AML-193 (cell line): ENCODE data around the gene RSPH10B2.
"Not testable (repeated sequence)": the region's sequence is repeated elsewhere in the genome, so short reads cannot be mapped to it uniquely, and the experiment has no call there.

Experiments used
- DNase-seq, 2 experiments: peaks; one replicate each; lab custom pipeline; 2025; lab: John Stamatoyannopoulos, UW

The RSPH10B2 gene

DNA sequence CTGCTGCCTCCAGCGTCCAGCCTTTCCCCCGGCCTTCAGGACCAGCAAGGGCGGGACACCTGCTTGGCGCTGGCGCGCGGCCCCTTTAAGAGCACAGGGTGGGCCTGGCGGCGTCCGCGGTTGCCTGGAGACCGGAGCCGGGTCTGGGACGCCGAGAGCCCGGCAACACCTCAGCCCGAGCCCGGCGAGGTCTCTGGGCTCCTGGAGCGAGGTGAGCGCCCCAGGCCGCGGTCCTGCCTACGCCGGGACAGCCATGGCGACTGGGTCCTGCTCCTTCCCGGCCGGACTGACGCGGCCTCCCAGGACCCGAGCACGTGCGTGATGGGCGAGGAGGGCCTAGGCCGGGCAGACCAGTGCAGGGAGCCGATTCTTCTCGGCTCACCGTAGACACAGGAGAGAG lies at the start of gene RSPH10B2:
RSPH10B2 (plus strand) TSS at position 140 of the 400 bp plus-strand sequence. CDS start 3,575 bp downstream, outside the sequence.
- DNase-seq = not testable (repeated sequence)

DNA sequence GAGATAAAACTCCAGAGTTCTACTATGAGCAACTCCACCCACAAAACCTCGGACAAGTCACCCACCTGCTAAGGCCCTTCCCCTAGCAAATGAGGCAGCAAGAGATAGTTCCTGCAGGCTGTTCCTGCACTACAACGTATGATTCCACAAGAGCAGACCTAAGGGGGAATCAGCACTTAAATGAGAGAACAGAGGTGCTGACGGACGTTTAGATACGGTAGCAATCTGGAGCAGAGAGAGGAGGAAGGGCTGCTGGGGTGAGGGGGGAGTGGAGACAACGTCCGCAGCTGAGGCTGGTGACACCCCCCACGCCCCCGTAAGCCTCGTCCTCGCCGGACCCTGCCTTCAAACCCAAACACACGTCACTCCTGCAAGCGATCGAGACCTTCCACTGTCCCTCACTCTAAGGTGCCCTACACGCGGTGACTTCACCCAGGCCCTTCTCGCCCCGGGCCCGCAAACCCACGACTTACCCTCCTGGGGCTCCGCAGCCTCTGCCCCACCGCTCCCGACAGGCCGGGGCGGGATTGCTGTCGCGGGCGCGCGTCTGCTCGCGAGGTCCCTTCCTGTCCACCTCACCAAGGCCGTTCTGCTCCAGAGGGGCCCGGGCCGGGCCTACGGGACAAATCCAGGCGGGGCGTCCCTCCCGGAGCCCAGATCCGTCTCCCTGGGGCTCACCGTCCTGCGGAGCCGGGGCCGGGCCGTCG lies 47.8 kb upstream of the RSPH10B2 start:
- DNase-seq = peak in 1 of 2 experiments; percentile 8

DNA sequence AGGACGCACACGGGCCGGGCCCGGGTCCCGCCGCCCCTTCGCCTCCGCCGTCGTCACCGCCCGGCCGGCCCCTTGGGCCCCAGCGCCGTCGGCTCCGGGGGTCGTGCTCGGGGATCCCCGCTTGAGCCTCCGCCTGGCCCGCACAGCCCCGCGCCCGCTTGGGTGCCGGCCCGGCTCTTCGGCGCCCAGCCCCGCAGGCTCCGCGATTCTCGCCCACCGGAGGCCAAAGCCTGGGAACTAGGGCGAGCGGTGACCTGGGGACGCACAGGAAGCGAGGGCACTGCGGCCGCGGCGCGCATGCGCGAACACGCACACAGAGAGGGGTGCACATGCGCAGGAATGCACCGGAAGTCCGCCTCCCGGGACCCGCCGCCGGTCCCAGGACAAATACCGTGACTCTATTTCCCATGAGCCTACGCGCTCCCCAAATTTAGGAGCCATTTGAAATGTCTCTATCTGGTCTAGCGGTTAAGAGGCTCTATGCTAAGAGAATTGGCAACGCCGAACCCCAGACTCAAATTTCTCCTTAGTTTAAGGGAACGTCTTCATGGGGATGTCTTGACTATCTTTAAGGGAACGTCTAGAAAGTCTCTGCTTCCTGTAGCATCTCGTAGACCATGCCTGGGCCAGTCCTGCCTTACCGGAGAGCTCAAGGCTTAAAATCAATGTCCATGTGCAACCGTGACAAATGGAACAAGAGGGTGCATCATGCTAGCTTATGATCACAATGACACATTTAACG lies 47.1 kb upstream of the RSPH10B2 start, which contains the start of gene ZNF12:
ZNF12 (minus strand) TSS at position 282 of the 742 bp plus-strand sequence. CDS start 1,774 bp downstream, outside the sequence.
- peak; percentile 83 to 86 for DNase-seq

DNA sequence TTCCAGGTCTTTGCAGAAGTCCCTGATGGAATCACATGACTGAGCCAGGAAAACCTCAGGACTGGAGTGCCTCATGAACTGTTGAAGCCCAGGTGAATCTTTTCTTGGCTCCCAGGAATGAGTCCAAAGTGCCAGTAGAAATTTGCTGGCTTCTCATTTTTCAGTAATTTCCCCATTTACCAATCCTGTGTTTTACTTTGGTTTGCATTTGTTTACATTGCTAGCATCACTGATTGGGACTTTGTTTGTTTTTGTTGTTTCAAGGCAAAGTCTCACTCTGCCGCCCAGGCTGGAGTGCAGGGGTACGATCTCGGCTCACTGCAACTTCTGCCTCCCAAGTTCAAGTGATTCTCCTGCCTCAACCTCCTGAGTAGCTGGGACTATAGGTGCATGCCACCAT lies 45.6 kb upstream of the RSPH10B2 start:
- no peak for DNase-seq

DNA sequence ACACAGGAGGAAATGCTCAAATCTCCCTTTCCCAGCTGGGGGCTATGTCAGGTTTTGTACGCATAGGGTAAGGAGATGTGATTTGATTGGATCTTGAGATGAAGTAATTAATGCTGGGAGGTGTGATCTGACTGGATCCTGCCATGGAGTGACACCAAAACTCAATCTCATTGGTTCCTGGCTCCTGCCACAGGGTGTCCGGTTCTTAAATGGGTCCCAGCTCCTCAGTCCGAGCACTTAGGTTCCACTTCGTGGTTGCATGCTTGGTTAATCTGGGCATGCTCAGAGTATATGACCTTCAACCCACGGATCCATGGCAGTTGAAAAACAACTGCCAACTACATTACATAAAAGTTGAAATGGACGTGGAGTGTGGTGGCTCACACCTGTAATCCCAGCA lies 44.1 kb upstream of the RSPH10B2 start:
- no peak for DNase-seq

DNA sequence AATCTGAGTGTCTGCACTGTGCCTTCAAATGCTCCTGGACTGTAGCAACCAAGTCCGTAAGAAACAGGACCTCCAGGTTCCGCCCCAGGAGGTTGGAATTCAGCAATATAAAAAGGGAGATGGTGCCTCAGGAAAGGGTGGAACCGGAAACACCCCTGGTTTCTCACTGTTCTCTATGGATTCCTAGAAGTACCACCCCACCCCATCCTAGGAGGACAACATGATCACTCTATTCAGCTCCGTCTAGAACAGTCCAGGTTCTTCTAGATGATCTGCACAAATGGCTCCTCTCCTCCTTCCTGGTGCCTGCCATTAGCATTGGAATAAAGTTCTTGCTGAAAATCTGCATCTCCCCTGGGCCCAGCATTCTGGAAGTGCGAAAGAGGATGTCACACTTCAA lies 39.5 kb upstream of the RSPH10B2 start:
- no peak for DNase-seq

DNA sequence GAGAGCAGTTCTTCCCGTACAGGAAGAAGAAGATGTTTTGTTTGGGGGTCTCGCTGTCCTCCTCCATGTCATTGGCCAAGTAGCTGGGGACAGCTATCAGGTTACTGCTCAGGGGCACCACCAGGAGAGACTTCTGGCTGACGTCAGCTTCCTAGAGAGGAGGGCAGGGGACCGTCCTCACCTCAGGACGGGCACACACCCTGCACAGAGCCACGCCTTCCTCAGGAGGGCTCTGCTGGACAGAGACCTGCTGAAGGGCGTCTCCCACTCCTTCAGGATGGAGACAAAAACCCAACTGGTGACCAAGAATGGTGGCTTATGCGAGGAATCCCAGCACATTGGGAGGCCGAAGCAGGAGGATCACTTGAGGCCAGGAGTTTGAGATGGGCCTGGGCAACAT lies 38.0 kb upstream of the RSPH10B2 start:
- DNase-seq = not testable (repeated sequence)

DNA sequence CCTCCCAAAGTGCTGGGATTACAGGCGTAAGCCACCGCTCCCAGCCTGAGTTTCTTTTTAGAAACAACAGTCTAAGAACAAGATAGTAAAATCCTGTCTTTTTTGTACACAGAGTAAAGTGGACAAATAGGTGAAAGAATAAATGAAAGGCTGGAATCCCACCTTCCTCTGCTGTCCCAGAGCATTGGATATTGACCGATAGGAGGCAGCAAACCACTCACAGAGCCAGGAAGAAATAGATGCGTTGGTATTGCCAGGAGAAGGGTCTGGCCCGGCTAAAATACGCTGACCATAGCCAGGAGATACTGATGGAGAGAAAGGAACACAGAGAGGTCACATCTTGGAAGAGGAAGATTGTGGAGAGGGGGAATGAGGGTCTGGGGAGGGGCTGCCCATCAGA lies 35.8 kb upstream of the RSPH10B2 start:
- DNase-seq = no peak

DNA sequence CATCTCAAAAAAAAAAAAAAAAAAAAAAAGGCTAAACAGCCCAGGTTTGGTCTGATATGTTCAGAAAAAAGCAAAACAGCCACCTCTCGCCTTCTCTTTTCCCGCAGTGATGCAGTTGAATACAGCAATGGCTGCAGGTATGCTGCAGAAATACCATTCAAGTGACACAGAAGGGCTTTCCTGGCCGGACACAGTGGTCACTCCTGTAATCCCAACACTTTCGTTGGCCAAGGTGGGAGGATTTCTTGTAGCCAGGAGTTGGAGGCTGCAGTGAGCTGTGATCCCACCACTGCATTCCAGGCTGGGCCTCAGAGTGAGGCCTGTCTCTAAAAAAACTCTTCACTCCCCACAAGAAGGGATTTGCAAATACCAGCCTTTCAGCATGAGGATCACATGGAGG lies 29.6 kb upstream of the RSPH10B2 start:
- not testable (repeated sequence) for DNase-seq

DNA sequence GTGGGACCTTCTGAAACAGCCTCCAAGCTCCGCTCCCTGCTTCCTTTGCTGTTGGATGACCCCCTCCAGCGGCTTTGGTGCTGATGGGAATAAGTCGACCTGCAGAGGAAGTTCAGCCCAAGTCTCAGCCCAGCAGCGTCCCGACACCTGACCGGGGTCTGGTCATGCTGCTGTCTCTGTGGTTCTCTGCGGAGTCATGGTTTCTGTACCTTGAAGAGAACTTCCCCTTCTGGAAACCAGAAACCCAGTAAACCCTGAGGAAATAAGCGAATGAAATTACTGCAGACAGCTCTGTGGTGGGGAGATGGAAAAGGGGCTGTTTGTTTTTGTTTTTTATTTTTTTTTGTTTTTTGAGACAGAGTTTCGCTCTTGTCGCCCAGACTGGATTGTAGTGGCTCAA lies 28.9 kb upstream of the RSPH10B2 start:
- DNase-seq = peak; percentile 42 to 47

DNA sequence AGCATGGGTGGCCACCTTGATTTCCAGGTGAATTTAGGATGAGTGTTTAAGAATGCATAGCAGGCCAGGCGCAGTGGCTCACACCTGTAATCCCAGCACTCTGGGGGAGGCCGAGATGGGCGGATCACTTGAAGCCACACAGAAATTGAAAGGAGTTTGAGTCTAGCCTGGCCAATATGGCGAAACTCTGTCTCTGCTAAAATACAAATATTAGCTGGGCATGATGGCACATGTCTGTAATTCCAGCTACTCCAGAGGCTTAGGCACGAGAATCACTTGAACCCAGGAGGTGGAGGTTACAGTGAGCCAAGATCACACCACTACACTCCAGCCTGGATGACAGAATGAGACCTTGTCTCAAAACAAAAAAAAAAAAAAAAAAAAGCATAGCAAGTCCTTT lies 27.6 kb upstream of the RSPH10B2 start:
- not testable (repeated sequence) for DNase-seq

DNA sequence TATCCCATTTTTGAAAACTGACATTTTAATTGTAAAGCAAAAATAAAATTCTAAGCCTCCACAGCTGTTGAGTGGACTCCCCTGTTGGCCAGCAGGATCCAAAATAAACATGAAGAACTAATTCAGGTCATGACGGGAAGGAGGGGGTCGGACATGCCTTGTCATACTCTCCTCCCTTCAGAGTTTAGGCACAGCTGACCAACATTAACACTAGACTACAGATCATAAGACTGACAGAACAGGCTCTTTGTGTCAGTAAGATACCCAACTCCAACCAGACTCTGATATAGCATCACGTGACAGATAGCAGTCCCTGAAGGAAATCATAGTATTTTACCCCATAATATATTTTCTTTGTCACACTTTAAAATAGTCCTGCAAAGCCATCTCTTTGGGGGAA lies 26.2 kb upstream of the RSPH10B2 start:
- no peak for DNase-seq

DNA sequence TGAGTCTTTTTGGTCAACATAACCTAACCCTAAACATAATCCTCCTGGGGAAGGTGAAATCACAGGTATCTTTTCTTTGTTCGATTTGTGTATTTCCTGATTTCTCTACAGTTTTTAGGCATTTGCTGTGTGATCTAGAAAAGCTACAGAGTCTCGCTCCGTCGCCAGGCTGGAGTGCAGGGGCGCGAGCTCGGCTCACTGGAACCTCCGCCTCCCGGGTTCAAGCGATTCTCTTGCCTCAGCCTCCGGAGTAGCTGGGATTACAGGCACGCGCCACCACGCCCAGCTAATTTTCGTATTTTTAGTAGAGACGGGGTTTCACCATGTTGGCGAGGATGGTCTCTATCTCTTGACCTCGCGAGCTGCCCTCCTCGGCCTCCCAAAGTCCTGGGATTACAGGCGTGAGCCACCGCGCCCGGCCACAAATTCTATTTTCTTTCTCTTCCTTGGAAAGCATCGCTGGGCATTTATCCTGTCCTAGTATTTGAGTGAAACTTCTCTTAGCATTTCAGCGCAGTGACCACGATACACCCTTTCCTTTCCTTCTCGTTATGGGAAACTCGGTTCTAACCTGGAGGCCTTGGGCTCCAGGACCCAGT lies 24.9 kb upstream of the RSPH10B2 start:
- not testable (repeated sequence) for DNase-seq

DNA sequence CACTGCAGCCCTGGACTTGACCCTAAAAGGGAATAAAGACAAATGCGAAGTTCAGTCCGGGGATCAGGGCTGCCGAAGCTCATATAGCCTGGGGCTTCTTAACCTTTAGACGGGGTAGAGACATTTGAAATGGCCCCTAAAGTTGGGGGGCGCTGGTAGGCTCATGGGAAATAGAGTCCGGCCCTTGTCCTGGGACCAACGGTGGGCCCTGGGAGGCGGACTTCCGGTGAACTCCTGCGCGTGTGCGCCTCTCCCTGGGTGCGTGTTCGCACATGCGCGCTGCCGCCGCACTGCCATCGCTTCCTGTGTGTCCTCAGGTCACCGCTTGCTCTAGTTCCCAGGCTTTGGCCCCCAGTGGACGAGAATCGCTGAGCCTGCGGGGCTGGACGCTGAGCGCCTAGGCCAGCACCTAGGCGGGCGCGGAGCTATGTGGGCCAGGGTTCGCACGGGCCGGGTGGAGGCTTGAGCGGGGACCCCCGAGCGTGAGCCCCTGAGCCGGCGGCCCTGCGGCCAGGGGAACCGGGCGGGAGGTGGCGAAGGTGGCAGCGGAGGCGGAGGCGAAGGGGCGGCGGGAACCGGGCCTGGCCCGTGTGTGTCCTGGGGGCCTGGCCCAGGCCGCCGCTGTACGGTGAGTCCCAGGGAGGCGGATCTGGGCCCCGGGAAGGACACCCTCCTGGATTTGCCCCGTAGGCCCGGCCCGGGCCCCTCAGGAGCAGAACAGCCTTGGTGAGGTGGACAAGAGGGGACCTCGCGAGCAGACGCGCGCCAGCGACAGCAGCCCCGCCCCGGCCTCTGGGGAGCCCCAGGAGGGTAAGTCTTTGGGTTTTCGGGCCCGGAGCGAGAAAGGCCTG lies 24.2 kb upstream of the RSPH10B2 start:
- DNase-seq = peak; percentile 79 to 82

DNA sequence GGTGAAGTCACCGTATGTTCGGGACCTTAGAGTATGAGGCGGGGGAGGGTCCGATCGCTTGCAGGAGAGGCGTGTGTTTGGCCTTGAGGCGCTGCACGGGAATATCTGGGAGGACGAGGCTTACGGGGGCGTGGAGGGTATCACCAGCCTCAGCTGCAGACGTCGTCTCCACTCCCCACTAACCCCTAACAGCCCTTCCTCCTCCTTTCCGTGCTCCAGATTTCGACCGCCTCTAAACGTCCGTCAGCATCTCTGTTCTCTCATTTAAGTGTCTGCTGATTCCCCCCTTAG lies 23.6 kb upstream of the RSPH10B2 start:
- DNase-seq = no peak

DNA sequence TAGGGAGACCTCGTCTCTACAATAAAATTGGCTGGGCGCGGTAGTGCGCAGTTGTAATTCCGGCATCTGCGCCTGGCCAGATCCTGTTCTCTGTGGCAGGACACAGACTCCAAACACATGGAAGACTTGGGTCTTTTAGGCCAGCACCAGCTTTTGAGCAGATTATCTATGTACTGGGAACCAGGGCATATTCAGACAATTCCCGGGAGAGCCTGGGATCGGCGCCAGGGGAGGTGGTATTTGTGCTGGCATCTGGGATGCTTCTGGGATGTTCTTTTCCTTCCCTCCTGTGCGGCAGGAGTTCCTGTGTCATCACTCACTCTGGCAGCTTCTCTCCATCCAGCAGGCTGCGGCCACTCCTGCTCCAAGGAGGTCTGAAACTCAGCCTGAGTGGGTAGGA lies 15.5 kb upstream of the RSPH10B2 start:
- DNase-seq = not testable (repeated sequence)

DNA sequence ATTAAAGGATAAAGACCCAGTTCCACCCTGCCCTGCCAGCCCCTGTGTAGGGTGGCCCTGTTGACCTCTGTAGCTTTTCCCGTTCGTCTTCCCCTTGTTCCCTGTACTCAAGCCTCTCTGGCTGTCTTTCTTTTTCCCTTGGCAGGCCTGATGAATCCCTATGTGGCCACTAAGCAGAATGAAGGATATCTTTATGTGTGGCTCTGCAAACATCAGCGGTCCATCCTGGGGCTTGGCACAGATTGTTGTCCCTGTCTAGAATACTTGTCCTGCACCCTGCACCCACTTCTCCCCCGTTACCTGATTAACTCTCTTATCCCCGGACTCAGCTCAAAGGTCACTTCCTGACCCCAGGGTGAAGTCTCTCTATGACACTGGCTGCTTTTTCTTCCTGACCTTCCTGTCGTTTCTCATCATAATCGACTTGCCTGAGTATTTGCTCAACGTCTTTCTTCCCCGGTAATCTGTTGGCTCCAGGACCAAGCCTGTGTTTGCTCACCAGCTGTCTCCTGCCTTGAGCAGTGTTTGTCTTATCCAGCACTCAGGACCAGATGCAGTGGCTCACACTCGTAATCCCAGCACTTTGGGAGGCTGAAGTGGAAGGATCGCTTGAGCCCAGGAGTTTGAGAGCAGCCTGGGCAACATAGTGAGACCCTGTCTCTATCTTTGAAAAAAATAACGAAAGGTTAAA lies 9.3 kb upstream of the RSPH10B2 start:
- DNase-seq = not testable (repeated sequence)

DNA sequence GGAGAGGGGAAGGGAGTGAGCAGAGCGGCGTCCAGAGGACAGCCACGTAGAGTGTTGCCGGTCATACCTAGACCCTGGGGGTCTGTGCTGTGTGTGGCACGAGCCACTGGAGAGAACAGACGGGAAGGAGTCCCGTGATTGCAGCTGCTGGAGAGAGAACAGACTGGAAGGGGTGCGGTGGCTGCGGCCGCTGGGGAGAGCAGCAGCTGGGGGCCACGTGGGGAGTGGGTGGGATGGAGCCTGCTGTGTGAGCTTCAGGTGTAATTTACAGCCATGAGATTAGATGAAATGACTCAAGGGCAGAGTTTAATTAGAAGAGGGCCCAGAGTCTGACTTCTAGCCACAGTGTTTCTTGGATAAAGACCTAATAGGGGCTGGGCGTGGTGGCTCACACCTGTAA lies 4.6 kb upstream of the RSPH10B2 start:
- not testable (repeated sequence) for DNase-seq

DNA sequence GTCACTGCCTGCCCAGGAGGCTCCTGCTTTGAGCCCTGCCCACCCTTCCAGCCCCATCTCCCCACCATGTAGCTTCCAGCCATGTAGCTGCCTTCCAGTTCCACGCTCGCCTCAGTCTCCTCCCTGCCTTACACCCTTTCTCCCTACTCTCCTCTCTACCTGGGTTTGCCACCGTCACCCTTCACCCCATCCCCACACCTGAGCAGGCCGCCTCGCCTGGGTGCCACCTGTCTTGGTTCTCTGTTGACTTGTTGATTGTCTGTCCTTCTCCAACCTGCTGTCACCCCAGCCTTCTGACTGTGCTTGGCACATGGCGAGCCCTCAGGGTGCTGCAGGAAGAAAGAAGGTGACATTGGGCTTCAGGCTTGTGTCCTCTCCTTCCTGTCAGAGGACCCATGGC lies 3.7 kb upstream of the RSPH10B2 start:
- DNase-seq = not testable (repeated sequence)

DNA sequence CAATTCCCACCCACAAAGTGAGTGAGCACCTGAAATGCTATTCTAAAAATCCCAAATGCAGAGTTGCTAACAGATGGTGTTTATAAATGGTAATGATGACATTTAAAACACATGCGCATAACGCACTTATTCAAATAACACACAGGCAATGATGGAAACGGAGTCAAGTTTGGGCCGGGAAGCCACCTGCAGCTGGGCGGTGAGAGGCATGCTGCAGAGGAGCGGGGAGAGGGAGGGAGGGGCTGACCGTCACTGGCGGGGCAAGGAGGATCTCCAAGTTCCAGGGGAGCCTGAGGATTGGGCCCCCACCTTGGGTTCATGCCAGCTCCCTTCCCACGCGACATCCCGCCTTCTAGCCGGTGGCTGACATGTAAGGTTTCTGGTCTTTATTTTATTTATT lies 7.3 kb downstream of the RSPH10B2 start:
- not testable (repeated sequence) for DNase-seq

DNA sequence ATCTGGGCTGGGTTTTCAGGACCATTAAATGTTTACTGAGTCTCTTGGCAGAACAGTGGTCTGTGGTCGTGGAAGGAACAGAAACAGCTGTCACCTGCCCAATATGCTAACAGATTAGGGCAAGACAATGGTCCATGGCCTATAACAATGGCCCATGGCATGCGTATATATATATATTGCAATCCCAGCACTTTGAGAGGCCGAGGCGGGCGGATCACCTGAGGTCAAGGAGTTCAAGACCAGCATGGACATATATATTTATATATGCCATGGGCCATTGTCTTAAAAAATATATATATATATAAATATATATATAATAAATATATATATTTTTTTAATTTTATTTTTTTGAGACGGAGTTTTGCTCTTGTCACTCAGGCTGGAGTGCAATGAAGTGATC lies 27.7 kb downstream of the RSPH10B2 start:
- DNase-seq = not testable (repeated sequence)
